DLD1 (cell line): ENCODE data around the gene SCN1B.
"Not testable (repeated sequence)": the region's sequence is repeated elsewhere in the genome, so short reads cannot be mapped to it uniquely, and the experiment has no call there.

Experiments used
- in situ Hi-C: cut with HindIII; loops from 2 replicates; pipeline ENCODE4 v1.10.0; 2017; ENCODE audit warnings: low sequenced_read_pairs

SCN1B gene

DNA sequence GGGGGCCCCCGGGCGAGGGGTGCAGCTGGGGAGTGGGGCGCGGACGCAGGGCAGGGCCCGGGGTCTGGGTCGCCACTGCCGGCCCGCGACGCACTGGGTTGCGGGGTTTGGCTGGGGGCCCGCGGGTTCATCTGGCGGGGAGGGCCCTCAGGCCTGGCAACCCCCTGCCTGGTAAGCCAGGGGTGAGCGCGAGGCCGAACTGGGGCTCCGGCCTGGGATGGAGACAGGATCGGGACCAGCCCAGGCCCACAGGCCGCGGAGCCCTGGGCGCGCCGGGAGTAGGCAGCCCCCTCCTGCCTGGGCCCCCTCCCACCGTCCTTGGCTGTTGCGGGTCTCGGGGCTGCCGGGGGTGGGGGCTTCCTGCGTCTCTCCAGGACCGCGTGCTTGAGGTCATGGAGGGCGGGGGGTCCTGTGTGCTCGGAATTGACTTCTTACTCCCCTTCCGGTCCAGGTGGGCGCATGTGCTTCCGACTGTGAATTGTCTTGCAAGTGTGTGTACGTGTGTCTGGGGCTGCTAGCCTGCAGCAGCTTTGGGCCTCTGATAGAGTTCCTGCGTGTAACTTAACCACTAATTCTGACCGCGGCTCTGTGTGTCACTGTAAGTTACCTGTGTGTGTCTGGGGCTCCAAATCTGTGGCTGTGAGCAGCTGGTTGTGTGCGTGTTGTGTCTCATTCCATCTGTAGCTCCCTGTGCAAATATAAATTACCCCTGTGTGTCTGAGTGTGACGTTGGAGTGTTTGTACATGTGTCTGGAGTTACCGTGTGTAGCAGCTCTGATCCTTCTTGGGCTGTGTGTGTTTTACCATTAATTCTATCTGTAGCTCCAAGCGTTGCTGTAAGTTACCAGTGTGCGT, 29.4 kb upstream of the SCN1B start:
- in situ Hi-C loops = no loop called here

GRCh38 chr19:35002037-35002535, 28.2 kb upstream of the SCN1B start:
- in situ Hi-C loops = no loop called here

- in situ Hi-C loops = no loop called here
Measured at GRCh38 chr19:35004517-35005255, 25.6 kb upstream of the SCN1B start.

GRCh38 chr19:35005256-35005977, 24.9 kb upstream of the SCN1B start:
- in situ Hi-C loops = no loop called here

DNA sequence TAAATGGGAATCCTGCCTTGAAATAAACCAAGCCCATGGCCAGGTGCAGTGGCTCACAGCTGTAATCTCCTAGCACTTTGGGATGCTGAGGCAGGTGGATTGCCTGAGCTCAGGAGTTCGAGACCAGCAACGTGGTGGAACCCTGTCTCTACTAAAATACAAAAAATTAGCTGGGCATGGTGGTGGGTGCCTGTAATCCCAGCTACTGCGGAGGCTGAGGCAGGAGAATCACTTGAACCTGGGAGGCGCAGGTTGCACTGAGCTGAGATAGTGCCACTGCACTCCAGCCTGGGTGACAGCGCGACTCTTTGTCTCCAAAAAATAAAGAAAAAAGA, 24.3 kb upstream of the SCN1B start:
- in situ Hi-C loops = not testable (repeated sequence)

DNA sequence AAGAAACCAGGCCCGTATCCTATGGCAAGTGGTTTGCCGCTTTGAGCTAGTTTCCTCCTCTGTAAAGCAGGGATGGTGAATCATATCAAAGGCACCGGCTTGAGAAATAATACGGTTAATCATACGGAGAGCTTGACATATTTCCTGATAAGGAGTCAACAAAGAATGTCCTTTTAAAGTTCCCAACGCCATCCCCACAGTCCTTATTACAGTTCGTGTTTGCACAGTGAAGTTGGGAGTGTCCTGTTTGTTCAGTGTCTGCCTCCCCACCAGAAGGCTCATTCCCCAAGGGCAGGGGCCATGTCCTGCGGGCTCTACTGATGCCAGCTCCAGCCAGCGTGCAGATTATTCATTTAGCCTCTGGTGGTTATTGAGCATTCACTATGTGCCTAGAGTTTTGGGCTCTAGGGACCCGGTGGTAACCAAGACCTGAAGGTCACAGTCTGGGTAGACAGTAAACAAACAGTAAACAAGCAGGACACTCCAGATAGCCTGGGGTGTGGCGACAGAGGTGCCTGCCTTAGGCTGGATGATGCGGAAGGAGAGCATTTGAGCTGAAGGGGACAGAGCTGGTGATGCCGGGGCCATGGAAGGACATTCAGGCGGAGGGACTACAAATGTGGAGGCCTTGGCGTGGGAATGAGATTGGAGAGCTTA, 23.8 kb upstream of the SCN1B start:
- in situ Hi-C loops = no loop called here

DNA sequence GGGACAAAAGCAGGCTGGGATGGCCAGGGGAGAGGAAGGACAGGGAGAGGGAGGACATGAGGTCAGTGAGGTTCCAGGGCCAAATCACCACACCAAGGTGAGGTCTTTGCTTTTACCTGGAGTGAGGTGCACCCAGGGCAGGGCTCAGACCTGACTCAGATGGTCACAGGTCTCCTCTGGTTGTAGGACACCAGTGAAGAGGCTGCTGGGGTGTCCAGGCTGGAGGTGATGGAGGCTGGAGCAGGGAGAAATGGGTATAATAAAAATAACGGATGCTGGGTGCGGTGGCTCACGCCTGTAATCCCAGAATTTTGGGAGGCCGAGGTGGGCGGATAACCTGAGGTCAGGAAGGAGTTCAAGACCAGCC, 23.3 kb upstream of the SCN1B start:
- in situ Hi-C loops = no loop called here

DNA sequence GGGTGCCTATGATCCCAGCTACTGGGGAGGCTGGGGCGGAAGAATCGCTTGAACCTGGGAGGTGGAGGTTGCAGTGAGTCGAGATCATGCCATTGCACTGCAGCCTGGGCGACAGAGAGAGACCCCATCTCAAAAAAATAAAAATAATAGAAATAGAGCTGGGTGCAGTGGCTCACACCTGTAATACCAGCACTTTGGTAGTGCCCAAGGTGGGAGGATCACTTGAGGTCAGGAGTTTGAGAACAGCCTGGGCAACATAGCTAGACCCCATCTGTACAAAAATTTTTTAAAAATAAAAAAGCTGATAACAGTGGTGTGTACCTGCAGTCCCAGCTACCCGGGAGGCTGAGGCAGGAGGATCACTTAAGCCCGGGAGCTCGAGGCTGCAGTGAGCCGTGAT, 22.8 kb upstream of the SCN1B start:
- in situ Hi-C loops = not testable (repeated sequence)

GRCh38 chr19:35008891-35009341, 21.4 kb upstream of the SCN1B start:
- in situ Hi-C loops = no loop called here

GRCh38 chr19:35009424-35010415, 20.6 kb upstream of the SCN1B start:
- in situ Hi-C loops = no loop called here

DNA sequence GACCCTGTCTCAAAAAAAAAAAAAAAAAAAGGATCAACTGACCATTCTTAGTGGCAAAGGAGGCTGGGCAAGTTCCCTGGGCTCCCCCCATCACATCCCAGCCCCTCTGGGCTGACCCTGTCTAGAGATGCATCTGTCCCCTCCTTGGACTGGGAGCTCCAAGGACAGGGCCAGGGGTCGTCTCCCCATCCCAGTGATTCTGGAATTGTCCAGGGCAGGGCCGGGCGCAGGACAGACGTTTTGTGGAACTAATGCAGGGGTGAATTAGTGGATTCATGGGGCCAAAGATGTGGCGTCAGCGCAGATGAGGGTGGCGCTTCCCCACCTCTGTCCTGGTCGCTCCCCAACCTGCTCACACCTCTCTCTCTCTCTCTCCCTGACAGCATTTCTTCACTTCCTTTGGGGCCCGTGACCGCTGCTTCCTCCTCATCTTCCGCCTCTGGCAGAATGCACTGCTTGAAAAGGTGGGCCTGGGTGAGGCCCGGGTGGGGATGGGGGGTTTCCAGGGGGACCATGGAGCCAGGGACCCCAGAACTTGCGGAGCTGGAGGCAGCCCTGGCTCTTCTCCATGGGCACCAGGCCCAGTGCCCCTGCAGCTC, 19.1 kb upstream of the SCN1B start:
- in situ Hi-C loops = no loop called here

DNA sequence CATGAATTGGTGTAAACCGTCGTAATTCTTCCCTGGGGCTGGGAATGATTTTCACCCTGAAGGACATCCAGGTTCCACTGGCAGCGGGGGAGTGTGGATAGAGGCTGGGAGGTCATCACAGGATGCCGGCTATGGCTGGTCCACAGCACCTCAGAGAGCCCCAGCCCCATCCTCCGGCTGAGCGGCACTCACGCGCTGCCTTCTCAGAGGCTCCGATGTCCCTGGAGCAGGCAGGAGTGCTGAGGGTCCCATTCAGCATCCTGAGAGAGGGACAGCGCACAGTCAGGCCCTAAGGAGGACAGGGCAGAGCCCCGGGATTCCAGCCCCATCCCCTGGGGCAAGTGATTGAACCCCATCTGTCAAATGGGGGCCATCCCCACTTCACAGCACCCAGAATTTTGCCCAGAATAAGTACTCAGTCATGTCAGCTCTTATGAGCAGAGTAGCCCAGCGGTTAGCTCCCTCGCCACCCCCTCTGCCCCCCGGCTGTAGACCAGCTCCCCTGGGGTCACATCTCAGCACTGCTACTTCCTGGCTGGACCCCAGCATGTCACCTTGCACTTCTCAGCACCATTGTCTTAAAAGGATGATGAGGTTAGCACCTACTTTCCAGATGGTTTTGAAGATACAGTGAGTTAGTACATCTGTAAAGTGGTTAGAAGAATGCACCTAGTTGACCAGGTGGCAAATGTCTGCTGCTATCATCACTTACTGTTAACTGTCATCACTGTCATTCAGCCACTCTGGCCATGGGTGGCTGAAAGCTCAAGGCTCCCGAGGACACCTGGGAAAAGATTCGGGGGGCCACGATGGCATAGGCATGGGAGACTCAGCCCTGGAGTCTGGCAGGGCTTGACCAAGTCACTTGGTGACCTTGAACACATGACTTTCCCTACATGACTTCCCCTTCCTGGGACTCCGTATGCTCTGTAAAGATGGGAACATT, 18.3 kb upstream of the SCN1B start:
- in situ Hi-C loops = no loop called here

- in situ Hi-C loops = no loop called here
Measured at GRCh38 chr19:35013041-35013819, 17.0 kb upstream of the SCN1B start.

DNA sequence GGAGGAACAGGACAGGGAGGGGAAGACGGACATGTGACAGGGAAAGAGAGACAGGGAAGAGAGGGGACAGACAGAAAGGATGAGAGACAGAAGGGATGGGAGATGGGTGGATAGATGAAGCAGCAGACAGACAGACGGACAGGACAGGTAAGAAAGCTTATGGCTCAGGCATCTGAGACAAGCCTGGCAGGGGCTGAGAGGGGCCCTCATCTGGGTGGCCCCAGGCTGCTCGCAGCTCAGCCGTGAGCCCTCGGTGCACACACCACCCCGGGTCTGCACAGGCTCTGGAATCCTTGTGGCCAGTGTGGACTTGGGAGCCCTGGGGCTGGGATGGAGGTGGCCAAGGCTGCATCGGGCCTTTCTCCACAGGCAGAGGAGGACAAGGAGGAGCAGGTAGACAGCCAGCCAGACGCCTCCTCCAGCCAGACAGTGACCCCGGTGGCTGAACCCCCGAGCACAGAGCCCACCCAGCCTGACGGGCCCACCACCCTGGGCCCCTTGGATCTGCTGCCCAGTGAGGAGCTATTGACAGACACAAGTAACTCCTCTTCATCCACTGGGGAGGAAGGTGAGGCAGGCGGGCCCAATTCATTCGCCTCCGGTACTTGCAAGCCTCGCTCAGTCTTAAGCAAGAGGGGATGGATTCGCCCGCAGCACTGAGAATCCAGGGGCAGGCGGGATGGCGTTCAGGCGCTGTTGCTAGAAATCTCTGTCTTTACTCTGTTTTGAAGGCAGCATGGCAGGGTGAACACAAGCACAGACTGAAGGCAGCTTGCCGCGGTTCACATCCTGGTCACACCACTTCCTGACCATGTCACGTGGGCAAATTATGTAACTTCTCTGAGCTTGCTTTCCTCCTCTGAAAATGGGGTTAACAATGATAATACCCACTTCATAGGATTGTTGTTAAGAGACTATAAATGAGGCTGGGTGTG, 16.2 kb upstream of the SCN1B start:
- in situ Hi-C loops = no loop called here

GRCh38 chr19:35014774-35015173, 15.5 kb upstream of the SCN1B start:
- in situ Hi-C loops = not testable (repeated sequence)

DNA sequence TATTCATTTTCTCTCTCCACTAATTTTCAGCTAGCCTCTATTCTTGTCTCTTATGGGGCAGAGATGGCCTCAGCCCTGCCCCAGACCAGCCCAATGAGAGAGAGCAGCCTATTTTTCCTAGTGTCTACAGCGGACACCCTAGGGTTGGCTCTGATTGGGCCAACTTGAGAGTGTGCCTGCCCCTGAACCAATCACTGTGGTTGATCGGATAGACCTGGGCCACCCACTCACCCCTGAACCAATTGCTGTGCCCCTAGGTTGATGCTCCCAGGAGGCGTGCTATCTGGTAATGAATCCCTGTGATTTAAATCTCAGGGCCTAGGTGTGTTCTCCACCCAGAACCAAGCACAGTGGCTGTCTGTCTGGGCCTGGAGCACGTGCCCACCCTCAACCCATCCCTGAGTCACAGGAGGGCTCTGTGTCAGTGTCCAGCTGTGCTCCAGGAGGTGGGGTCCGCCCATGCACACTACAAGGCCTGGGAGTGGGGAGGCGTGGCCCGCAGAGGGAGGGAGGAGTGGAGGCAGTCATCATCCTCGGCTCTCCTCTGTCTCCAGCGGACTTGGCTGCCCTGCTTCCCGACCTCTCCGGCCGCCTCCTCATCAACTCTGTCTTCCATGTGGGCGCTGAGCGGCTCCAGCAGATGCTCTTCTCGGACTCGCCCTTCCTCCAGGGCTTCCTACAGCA, 14.9 kb upstream of the SCN1B start:
- in situ Hi-C loops = no loop called here
